ENCODE measurements around the gene PHKB. TPM values are rescaled to one million over a fixed set of nuclear protein-coding genes. Genes with fewer than 3 reads are reported as not detected.

The PHKB gene
- total and polyA plus RNA-seq, 2 of the 8 experiments (the other 6 are each of a cell fraction or from before 2014, with no cell fraction given) = 18.6 to 38.3 TPM

DNA sequence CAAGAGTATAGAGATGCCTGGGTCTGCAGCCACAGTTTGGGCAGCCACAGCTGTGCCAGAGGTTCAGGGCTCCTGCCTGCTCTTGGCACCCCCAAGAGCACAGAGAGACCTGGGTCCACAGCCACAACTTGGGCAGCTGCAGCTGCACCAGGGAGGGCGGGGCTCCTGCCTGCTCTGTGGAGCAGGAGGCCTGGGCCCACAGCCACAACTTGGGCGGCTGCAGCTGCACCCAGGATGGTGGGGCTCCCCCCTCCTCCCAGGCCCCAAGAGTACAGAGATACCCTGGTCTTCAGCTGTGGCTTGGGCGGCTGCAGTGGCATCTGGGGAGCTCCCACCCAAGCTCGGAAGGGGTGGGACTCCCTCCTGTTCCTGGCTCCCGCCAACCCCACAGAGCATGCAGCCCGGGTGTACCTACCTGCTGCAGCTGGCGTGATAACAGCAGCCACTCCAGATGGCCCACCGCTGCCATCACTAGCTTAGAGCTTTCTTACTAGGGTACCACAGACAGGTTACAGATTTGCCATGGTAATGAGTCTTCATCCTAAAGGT is 72.7 kb downstream of the PHKB start (continued):
- TF ChIP-seq CTCF (IDR thresholded peaks at IDR 0.05; ENCODE audit: control extremely low read depth in 1 of 3, insufficient read depth in 1 of 3, low read depth in 1 of 3, low read length in 3 of 3) (no peak), SP1 (IDR thresholded peaks at IDR 0.05; ENCODE audit: low read depth, low read length) (no peak), SIN3A (conservative IDR thresholded peaks at IDR 0.05 in 1 of 2, IDR thresholded peaks at IDR 0.05 in 1 of 2; ENCODE audit: low read depth in 1 of 2, low read length in 2 of 2) (no peak), HDAC6 (IDR thresholded peaks at IDR 0.05; ENCODE audit: low read depth, low read length) (no peak), POU5F1 (IDR thresholded peaks at IDR 0.05; ENCODE audit: low read depth, low read length) (no peak)

Data from H1 (cell line).